Muscle of leg (tissue), 16 donors: Measurements from ENCODE around the gene NUP50. TPM values are rescaled to one million over a fixed set of nuclear protein-coding genes. Genes with fewer than 3 reads are reported as not detected.

ENCODE experiments used
- DNase-seq: peaks from one replicate; pipeline ENCODE4 v3.0.0; 2013
- H3K27ac ChIP-seq: one replicate; pipeline ENCODE4 v1.5.1; 2013; ENCODE audit warnings: mild to moderate bottlenecking, low read length, control low read depth
- H3K27me3 ChIP-seq: one replicate; pipeline ENCODE4 v1.6.1; 2013; ENCODE audit warnings: low read length; ENCODE audit not compliant: control insufficient read depth, insufficient read depth
- H3K36me3 ChIP-seq: one replicate; pipeline ENCODE4 v1.6.1; 2013; ENCODE audit warnings: low read length; ENCODE audit not compliant: control insufficient read depth, insufficient read depth
- H3K4me1 ChIP-seq: one replicate; pipeline ENCODE4 v1.6.1; 2013; ENCODE audit warnings: low read length; ENCODE audit not compliant: control insufficient read depth, insufficient read depth
- H3K4me3 ChIP-seq: one replicate; pipeline ENCODE4 v1.5.1; 2013; ENCODE audit warnings: low read length, control low read depth
- H3K9me3 ChIP-seq: replicated peaks from 2 replicates; pipeline ENCODE4 v1.6.1; 2013; ENCODE audit warnings: low read depth, low read length; ENCODE audit not compliant: control insufficient read depth
- WGBS: methylation state at CpG from one replicate; pipeline ENCODE4 v1.1.5; 2013; ENCODE audit warnings: missing lambda C conversion rate; ENCODE audit not compliant: insufficient coverage; 5-methylcytosine and 5-hydroxymethylcytosine counted together
- long read RNA-seq, 11 donors: transcript quantifications; one replicate each; lab custom pipeline, GENCODE V29; 2026
- polyA plus RNA-seq, 8 donors: library from polyadenylated mRNA; unstranded; fragments of 120-200 nt; gene quantifications; one replicate each; pipeline versions ENCODE4 v1.2.1 to v1.2.3, GENCODE V29; 2013; ENCODE audit warnings: inconsistent platforms in 1 of 8, low replicate concordance in 1 of 8; ENCODE audit not compliant: insufficient read length in 8 of 8, insufficient read depth in 1 of 8
- total RNA-seq: library from RNA; stranded (reverse); fragments of 120-200 nt; gene quantifications from one replicate; pipeline ENCODE4 v1.2.4, GENCODE V29; 2013

Gene NUP50, protein sequence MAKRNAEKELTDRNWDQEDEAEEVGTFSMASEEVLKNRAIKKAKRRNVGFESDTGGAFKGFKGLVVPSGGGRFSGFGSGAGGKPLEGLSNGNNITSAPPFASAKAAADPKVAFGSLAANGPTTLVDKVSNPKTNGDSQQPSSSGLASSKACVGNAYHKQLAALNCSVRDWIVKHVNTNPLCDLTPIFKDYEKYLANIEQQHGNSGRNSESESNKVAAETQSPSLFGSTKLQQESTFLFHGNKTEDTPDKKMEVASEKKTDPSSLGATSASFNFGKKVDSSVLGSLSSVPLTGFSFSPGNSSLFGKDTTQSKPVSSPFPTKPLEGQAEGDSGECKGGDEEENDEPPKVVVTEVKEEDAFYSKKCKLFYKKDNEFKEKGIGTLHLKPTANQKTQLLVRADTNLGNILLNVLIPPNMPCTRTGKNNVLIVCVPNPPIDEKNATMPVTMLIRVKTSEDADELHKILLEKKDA
- total RNA-seq = 20.1 TPM
- 10 to 100 TPM; 16.9 to 28.5 (median 21.2) TPM for polyA plus RNA-seq
- long read RNA-seq, donor 1 = 0 reads
- long read RNA-seq, donor 2, full-length matches to known transcripts = 2 of 2 reads
- long read RNA-seq, donor 2, partial matches to known transcripts = 0 of 2 reads
- long read RNA-seq, donor 2, other reads (novel, unspliced or antisense) = 0 of 2 reads
- long read RNA-seq, donor 3, full-length matches to known transcripts = 3 of 3 reads
- long read RNA-seq, donor 3, partial matches to known transcripts = 0 of 3 reads
- long read RNA-seq, donor 3, other reads (novel, unspliced or antisense) = 0 of 3 reads
- long read RNA-seq, donor 4, full-length matches to known transcripts = 3 of 8 reads
- long read RNA-seq, donor 4, partial matches to known transcripts = 5 of 8 reads
- long read RNA-seq, donor 4, other reads (novel, unspliced or antisense) = 0 of 8 reads
- long read RNA-seq, donor 5, full-length matches to known transcripts = 7 of 18 reads
- long read RNA-seq, donor 5, partial matches to known transcripts = 11 of 18 reads
- long read RNA-seq, donor 5, other reads (novel, unspliced or antisense) = 0 of 18 reads
- long read RNA-seq, donor 6, full-length matches to known transcripts = 3 of 3 reads
- long read RNA-seq, donor 6, partial matches to known transcripts = 0 of 3 reads
- long read RNA-seq, donor 6, other reads (novel, unspliced or antisense) = 0 of 3 reads
- long read RNA-seq, donor 7, full-length matches to known transcripts = 6 of 6 reads
- long read RNA-seq, donor 7, partial matches to known transcripts = 0 of 6 reads
- long read RNA-seq, donor 7, other reads (novel, unspliced or antisense) = 0 of 6 reads
- long read RNA-seq, donor 8, full-length matches to known transcripts = 2 of 2 reads
- long read RNA-seq, donor 8, partial matches to known transcripts = 0 of 2 reads
- long read RNA-seq, donor 8, other reads (novel, unspliced or antisense) = 0 of 2 reads
- long read RNA-seq, donor 9, full-length matches to known transcripts = 3 of 3 reads
- long read RNA-seq, donor 9, partial matches to known transcripts = 0 of 3 reads
- long read RNA-seq, donor 9, other reads (novel, unspliced or antisense) = 0 of 3 reads
- long read RNA-seq, donor 10, partial matches to known transcripts = 5 of 9 reads
- long read RNA-seq, donor 10, other reads (novel, unspliced or antisense) = 0 of 9 reads
- long read RNA-seq, donor 11, full-length matches to known transcripts = 5 of 5 reads
- long read RNA-seq, donor 11, partial matches to known transcripts = 0 of 5 reads
- long read RNA-seq, donor 11, other reads (novel, unspliced or antisense) = 0 of 5 reads

DNA sequence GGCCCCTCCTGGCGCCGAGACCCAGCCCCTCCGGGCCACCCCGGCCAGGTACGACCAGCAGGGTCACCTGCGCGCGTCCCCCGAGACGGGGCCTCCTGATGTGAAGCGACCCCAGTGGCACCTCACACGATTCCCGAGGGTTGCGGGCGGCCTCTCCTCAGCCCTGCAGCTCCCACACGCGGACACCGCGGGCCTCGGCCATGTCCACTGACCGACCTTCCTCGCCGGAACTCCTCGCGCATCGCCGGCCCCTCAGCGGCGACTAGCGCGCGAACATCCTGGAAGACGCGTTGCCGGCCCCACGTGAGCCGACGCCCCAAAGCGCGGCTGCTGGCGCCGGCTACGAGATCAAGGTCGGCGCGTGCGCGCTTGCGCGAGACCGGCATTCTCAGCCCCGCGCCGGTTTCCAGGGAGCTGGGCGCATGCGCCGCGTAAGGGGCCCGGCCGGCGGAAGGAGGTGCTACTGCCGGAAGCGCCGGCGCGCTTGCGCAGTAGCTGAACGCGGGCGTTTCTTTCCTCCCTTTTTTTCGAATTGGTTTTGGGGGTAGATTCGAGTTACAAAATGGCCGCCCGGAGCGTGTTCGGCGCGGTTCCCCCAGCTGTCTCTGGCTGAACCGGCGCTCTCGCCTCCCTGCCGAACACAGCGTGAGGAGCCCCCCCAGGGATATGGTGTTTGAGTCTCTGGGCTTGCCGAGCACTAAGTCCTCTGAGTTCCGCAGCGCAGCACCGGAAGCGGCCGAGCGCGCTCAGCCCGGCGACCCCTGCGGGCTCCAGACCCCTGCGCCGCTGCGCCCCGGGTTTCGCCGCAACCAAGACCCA, at the start of gene NUP50:
NUP50 (plus strand) TSS at position 475 of the 819 bp plus-strand sequence. CDS start 4,253 bp downstream, outside the sequence.
- WGBS = under 1% methylated on average over 87 of the region's 100 CpGs
- Histone ChIP-seq H3K9me3 (no peaks in the 10 kb centered on the region), H3K4me3 (peak within 1 kb of the TSS; percentile 86), H3K27me3 (no peaks in the 10 kb centered on the region), H3K4me1 (peaks cover 15% of the 10 kb centered on the region), H3K27ac (peak within 1 kb of the TSS; percentile 87), H3K36me3 (peaks cover 12% of the 10 kb centered on the region)
- DNase-seq = peak; percentile 98

DNA sequence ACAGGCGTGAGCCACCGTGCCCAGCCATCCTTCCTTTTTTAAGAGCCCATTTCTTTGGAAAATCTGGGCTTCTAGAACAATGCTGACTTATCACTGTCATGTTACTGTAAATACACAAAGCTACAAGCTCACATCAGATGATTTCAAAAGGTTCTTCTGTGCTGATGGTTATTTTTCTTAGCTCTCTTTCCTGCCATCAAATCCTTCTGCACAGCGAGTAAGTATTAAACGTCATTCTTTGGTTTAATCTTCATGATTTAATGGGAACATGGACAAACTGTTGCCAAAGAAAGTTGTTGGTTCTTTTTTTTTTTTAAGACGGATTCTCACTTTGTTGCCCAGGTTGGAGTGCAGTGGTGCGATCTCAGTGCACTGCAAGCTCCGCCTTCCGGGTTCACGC, 43.3 kb upstream of the NUP50 start:
- Histone ChIP-seq H3K27ac (no peak overlapping the region), H3K4me3 (no peak overlapping the region), H3K9me3 (no peaks in the 10 kb centered on the region), H3K27me3 (peaks cover 13% of the 10 kb centered on the region), H3K4me1 (no peaks in the 10 kb centered on the region), H3K36me3 (no peaks in the 10 kb centered on the region)
- 83% methylated on average over 2 of the region's 9 CpGs for WGBS
- DNase-seq = no peak

DNA sequence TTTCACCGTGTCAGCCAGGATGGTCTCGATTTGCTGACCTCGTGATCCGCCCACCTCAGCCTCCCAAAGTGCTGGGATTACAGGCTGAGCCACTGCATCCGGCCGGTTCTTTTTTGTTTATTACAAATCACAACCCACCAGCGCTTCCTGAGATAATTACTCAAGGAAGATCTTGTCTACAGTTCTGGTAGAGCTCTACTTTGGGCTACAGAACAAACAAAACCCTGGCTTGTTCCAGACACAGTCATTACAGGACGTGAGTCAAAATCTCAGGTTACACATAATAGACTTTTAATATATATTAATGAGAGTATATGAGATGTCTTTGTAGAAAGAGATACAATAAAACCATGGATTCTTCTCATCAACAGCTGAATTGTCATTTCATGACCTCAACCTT, 42.8 kb upstream of the NUP50 start:
- Histone ChIP-seq H3K36me3 (no peaks in the 10 kb centered on the region), H3K4me3 (no peak overlapping the region), H3K4me1 (no peaks in the 10 kb centered on the region), H3K27ac (no peak overlapping the region), H3K9me3 (no peaks in the 10 kb centered on the region), H3K27me3 (peaks cover 16% of the 10 kb centered on the region)
- DNase-seq = no peak
- WGBS = no CpG with 5 or more reads among the region's 8 CpGs

DNA sequence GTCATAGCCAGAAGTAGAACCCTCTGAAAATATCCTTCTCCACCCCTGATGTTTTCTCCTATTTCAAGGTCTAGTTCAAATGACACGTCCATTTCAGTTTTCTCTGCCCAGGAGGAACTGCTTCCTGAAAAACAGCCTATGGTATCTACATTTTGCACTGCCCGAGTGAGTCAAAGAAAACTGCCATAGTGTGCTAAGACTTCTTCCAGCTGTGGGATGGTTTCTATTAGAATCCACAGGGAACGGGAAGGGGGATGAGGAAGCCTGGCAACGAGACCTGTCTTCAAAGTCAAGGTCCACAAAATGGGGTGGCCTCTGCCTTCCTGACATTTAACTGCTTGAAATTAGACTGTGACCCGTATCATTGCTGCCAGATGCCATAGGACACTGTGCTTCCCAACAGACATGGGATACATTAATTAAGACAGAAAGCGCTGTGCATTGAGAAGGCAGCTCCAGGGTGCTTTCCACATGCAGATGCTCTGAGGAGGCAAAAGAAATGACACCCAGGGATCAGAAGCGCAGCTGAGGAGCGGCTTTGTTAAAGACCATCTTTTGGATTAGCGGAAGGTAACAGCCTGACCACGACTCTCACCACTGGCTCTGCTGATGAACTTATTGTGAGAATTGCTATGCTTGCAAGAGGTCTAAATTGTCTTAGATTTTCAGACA, 39.4 kb upstream of the NUP50 start:
- no peaks in the 10 kb centered on the region for H3K36me3 ChIP-seq
- no peaks in the 10 kb centered on the region for H3K4me1 ChIP-seq
- 32% methylated on average over 8 of the region's 10 CpGs for WGBS
- peaks cover 16% of the 10 kb centered on the region for H3K27me3 ChIP-seq
- no peak for DNase-seq
- no peak overlapping the region for H3K27ac ChIP-seq
- no peaks in the 10 kb centered on the region for H3K9me3 ChIP-seq
- no peak overlapping the region for H3K4me3 ChIP-seq

DNA sequence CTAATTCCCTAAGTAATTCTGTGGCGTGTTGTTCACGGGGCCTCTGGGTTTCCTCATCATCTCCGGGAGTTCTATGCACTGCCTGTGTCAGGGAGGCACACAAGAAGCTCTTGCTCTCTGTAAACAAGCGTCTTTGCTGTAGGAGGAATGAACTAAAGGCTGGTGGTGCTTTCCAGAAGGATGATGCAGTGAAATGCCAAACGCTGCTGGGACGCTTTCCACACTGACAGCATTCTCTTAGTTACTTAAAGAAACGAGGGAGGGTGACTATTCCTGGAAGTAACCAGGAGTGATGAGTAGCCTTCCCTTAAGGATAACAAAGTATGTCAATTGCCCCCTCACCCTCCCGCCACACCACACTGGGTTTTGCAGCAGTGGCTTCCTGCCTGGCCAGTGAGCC, 38.5 kb upstream of the NUP50 start:
- WGBS = 0% methylated on average over 3 of the region's 8 CpGs
- Histone ChIP-seq H3K4me1 (no peaks in the 10 kb centered on the region), H3K9me3 (no peaks in the 10 kb centered on the region), H3K27me3 (peaks cover 16% of the 10 kb centered on the region), H3K36me3 (no peaks in the 10 kb centered on the region), H3K27ac (no peak overlapping the region), H3K4me3 (no peak overlapping the region)
- DNase-seq = peak; percentile 53

DNA sequence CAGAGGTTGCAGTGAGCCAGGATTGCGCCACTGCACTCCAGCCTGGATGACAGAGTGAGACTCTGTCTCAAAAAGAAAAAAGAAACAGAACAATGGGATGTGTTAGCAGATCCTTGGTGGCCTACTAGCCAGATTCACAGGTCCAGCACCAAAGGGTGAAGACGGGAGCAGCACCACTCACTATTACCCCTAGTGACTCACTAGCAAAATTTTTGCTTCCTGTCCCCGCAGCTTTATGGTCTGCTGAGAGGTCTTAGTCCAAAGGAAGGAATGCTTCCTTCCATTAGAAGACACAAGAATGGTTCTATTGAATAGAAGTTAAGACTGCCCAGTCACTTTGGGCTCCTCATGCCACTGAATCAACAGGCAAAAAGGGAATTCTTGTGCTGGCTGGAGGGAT, 35.9 kb upstream of the NUP50 start:
- no peaks in the 10 kb centered on the region for H3K4me1 ChIP-seq
- DNase-seq = no peak
- WGBS = no CpG with 5 or more reads among the region's 3 CpGs
- H3K27me3 ChIP-seq = peaks cover 16% of the 10 kb centered on the region
- H3K4me3 ChIP-seq = no peak overlapping the region
- H3K9me3 ChIP-seq = no peaks in the 10 kb centered on the region
- no peak overlapping the region for H3K27ac ChIP-seq
- H3K36me3 ChIP-seq = peaks cover 3% of the 10 kb centered on the region

DNA sequence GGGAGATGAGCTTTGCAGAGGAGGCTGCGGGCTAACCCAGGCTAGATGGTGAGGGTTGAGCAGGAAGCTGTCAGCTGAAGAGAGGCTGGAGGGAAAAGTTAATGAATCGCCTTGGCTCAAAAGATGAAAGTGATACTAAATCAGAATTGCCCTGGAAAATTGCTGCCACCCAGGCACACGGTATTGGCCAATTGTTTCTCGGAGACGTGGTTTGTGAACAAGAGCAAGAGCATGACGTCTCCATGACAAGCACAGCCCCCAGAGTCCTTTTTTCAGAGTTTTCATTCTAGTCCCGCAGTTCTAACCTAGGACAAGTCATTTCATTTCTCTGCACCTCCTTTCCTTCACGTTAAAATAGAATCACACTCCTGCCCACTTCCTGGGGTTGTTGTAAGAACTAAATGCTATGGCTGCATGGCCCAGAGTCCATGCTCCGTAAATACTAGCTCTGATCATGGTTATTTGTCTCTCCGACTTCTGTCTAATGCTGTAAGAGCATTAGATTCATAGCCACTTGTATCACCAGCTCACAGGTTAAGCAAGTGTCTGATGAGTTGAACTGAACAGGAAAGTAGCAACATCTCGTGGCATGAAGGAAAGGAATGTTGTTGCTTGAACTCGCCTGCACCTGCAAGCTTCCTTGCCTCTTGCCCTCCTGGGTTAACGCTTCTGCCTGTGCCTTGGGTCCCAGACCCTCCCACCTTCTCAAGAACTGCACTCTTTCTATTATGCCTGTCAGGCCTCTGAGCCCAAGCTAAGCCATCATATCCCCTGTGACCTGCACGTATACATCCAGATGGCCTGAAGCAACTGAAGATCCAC, 33.8 kb upstream of the NUP50 start:
- Histone ChIP-seq H3K9me3 (peaks cover 12% of the 10 kb centered on the region), H3K4me3 (no peak overlapping the region)
- DNase-seq = peak; percentile 11

DNA sequence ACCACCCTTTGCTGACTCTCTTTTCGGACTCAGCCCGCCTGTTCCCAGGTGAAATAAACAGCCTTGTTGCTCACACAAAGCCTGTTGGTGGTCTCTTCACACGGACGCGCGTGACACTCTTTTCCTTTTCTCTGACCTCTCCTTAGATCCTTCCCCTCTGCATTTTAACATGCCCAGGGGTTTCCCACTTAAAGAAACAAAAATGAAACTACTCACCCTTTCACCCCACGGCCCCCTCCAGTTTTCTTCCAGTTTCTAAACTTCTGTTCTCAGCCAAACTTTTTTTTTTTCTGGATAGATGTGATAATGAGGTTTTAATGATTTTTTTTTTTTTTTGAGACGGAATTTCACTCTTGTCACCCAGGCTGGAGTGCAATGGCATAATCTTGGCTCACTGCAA, 32.8 kb upstream of the NUP50 start:
- no peak overlapping the region for H3K27ac ChIP-seq
- no peaks in the 10 kb centered on the region for H3K4me1 ChIP-seq
- peaks cover 14% of the 10 kb centered on the region for H3K9me3 ChIP-seq
- no peak for DNase-seq
- H3K36me3 ChIP-seq = peaks cover 16% of the 10 kb centered on the region
- H3K27me3 ChIP-seq = no peaks in the 10 kb centered on the region
- H3K4me3 ChIP-seq = no peak overlapping the region
- 81% methylated on average over 6 of the region's 8 CpGs for WGBS

More for the DNA sequence above, 33.8 kb upstream of the NUP50 start:
- H3K36me3 ChIP-seq = peaks cover 16% of the 10 kb centered on the region
- peaks cover 7% of the 10 kb centered on the region for H3K27me3 ChIP-seq
- H3K4me1 ChIP-seq = no peaks in the 10 kb centered on the region
- H3K27ac ChIP-seq = no peak overlapping the region
- WGBS = 64% methylated on average over 11 of the region's 14 CpGs
